ENCODE data around the gene MED9. TPM values are rescaled to one million over a fixed set of nuclear protein-coding genes. Genes with fewer than 3 reads are reported as not detected.

Gene MED9
- total and polyA plus RNA-seq, 11 donors, result 26.3 to 64.4 (median 34.2) TPM

- no peaks in the 10 kb centered on the region for H3K9me3 ChIP-seq
- H3K27ac ChIP-seq, result peak overlapping the region in 5 of 12 donors; percentile 9 to 93 (median 50)
- peaks cover 0 to 77% (median 32%) of the 10 kb centered on the region in 12 donors for H3K4me1 ChIP-seq
- peaks cover 0 to 7% (median 0%) of the 10 kb centered on the region in 9 donors for H3K27me3 ChIP-seq
- no peak overlapping the region for H3K4me3 ChIP-seq
- intact Hi-C loops (cut with DNase I), result loop anchor here in 5 of 10 donors (5.0 to 10.0 kb wide), 5 partner anchors 70 to 152 kb away; no protein-coding TSS in a partner anchor
- no peak for DNase-seq
- peaks cover 0 to 54% (median 39%) of the 10 kb centered on the region in 9 donors for H3K36me3 ChIP-seq
- no peak for ATAC-seq
- whole genome bisulfite sequencing, 4 donors, result 86 to 90% (median 89%) methylated on average over 9 of the region's 9 CpGs
- no peak for TF ChIP-seq POLR2A (IDR thresholded peaks at IDR 0.05)
Observed at GRCh38 chr17:17492571-17492970, 15.8 kb downstream of the MED9 start.

GRCh38 chr17:17493249-17493985, 16.6 kb downstream of the MED9 start:
- peaks cover 0 to 7% (median 0%) of the 10 kb centered on the region in 9 donors for H3K27me3 ChIP-seq

GRCh38 chr17:17493986-17494466, 17.2 kb downstream of the MED9 start:
- Histone ChIP-seq H3K9me3 (no peaks in the 10 kb centered on the region), H3K36me3 (peaks cover 0 to 39% (median 25%) of the 10 kb centered on the region in 9 donors), H3K4me3 (peak overlapping the region in 6 of 12 donors; percentile 50 to 74 (median 69)), H3K27me3 (peaks cover 0 to 7% (median 0%) of the 10 kb centered on the region in 9 donors), H3K27ac (peak overlapping the region in 9 of 12 donors; percentile 37 to 95 (median 90)), H3K4me1 (peaks cover 0 to 74% (median 30%) of the 10 kb centered on the region in 12 donors)
- TF ChIP-seq CTCF (IDR thresholded peaks at IDR 0.05) (no peak), POLR2A (IDR thresholded peaks at IDR 0.05) (no peak)
- intact Hi-C loops (cut with DNase I), result loop anchor here in 5 of 10 donors (2.0 to 10.0 kb wide), 6 partner anchors 17 to 151 kb away; partner anchors contain the start of gene MED9 (in 1 of the 5)
- WGBS, 4 donors, result 64 to 69% (median 67%) methylated on average over 5 of the region's 5 CpGs
- no peak for ATAC-seq
- DNase-seq, result no peak

More at GRCh38 chr17:17493249-17493985, 16.6 kb downstream of the MED9 start:
- DNase-seq, result peak in 2 of 5 donors; percentile 46 to 58
- H3K4me3 ChIP-seq, result peak overlapping the region in 1 of 12 donors; percentile 62
- H3K27ac ChIP-seq, result peak overlapping the region in 10 of 12 donors; percentile 6 to 95 (median 82)
- TF ChIP-seq POLR2A (IDR thresholded peaks at IDR 0.05) (no peak), CTCF (IDR thresholded peaks at IDR 0.05) (no peak)
- peak in 3 of 4 donors; percentile 5 to 52 (median 39) for ATAC-seq
- H3K4me1 ChIP-seq, result peaks cover 0 to 77% (median 32%) of the 10 kb centered on the region in 12 donors
- H3K9me3 ChIP-seq, result no peaks in the 10 kb centered on the region
- whole genome bisulfite sequencing, 4 donors, result 53 to 60% (median 55%) methylated on average over 14 to 15 of the region's 15 CpGs
- intact Hi-C loops (cut with DNase I), result loop anchor here in 5 of 10 donors (5.0 to 10.0 kb wide), 5 partner anchors 71 to 151 kb away; no protein-coding TSS in a partner anchor
- peaks cover 0 to 45% (median 31%) of the 10 kb centered on the region in 9 donors for H3K36me3 ChIP-seq

- Histone ChIP-seq H3K4me1 (peaks cover 0 to 69% (median 30%) of the 10 kb centered on the region in 12 donors), H3K9me3 (no peaks in the 10 kb centered on the region), H3K4me3 (peak overlapping the region; percentile 49 to 81 (median 68)), H3K36me3 (peaks cover 0 to 35% (median 23%) of the 10 kb centered on the region in 9 donors), H3K27me3 (peaks cover 0 to 7% (median 0%) of the 10 kb centered on the region in 9 donors), H3K27ac (peak overlapping the region; percentile 11 to 98 (median 91))
- TF ChIP-seq POLR2A (IDR thresholded peaks at IDR 0.05) (no peak), CTCF (IDR thresholded peaks at IDR 0.05) (no peak)
- intact Hi-C loops (cut with DNase I), result loop anchor here in 5 of 10 donors (2.0 to 10.0 kb wide), 6 partner anchors 18 to 150 kb away; partner anchors contain the start of gene MED9 (in 1 of the 5)
- 11 to 22% (median 17%) methylated on average over 14 of the region's 14 CpGs for WGBS, 4 donors
- DNase-seq, result no peak
- ATAC-seq, result no peak
Observed at GRCh38 chr17:17494499-17494869, 17.7 kb downstream of the MED9 start.

All from heart left ventricle (tissue), 16 donors.